GM23248 (cell line): ENCODE results near the gene KRT26. TPM values are rescaled to one million over a fixed set of nuclear protein-coding genes. Genes with fewer than 3 reads are reported as not detected.
A peak's percentile ranks its signal among the peaks of the same experiment; 100 is the strongest.

Experiments
- DNase-seq: peaks from one replicate; pipeline ENCODE4 v3.0.0-alpha.2; 2015
- H2AFZ ChIP-seq: fragments of 200-600 bp; sonication (generic); 2 replicates; pipeline ENCODE4 v1.6.1; 2016; ENCODE audit warnings: antibody characterized with exemption
- H3F3A ChIP-seq: fragments of 200-600 bp; sonication (generic); 2 replicates; pipeline ENCODE4 v1.6.1; 2016; ENCODE audit warnings: mild to moderate bottlenecking, antibody characterized with exemption, mixed run types; ENCODE audit not compliant: insufficient read depth
- H3K27ac ChIP-seq: fragments of 200-600 bp; sonication (generic); 2 replicates; pipeline ENCODE4 v1.5.1; 2016; ENCODE audit warnings: mild to moderate bottlenecking
- H3K27me3 ChIP-seq: fragments of 200-600 bp; sonication (generic); replicated peaks from 2 replicates; pipeline ENCODE4 v1.6.1; 2016; ENCODE audit warnings: mild to moderate bottlenecking; ENCODE audit not compliant: insufficient read depth
- H3K36me3 ChIP-seq: fragments of 200-600 bp; sonication (generic); 2 replicates; pipeline ENCODE4 v1.6.1; 2016; ENCODE audit warnings: low read depth, mild to moderate bottlenecking
- H3K4me1 ChIP-seq: fragments of 200-600 bp; sonication (generic); 2 replicates; pipeline ENCODE4 v1.6.1; 2016; ENCODE audit warnings: mild to moderate bottlenecking; ENCODE audit not compliant: insufficient read depth
- H3K4me2 ChIP-seq: fragments of 200-600 bp; sonication (generic); one replicate; pipeline ENCODE4 v1.6.1; 2016; ENCODE audit warnings: mild to moderate bottlenecking; ENCODE audit not compliant: unreplicated experiment
- H3K4me3 ChIP-seq: fragments of 200-600 bp; sonication (generic); 2 replicates; pipeline ENCODE4 v1.5.1; 2016; ENCODE audit warnings: mild to moderate bottlenecking
- H3K79me2 ChIP-seq: fragments of 200-600 bp; sonication (generic); 2 replicates; pipeline ENCODE4 v1.6.1; 2016; ENCODE audit warnings: mild to moderate bottlenecking; ENCODE audit not compliant: insufficient read depth
- H3K9ac ChIP-seq: fragments of 200-600 bp; sonication (generic); 2 replicates; pipeline ENCODE4 v1.6.1; 2016; ENCODE audit warnings: mild to moderate bottlenecking
- H3K9me2 ChIP-seq: fragments of 200-600 bp; sonication (generic); 2 replicates; pipeline ENCODE4 v1.6.1; 2016; ENCODE audit warnings: mixed run types, mild to moderate bottlenecking, moderate library complexity; ENCODE audit not compliant: insufficient read depth
- H3K9me3 ChIP-seq: fragments of 200-600 bp; sonication (generic); one replicate; pipeline ENCODE4 v1.6.1; 2017; ENCODE audit warnings: low read depth
- H4K20me1 ChIP-seq: fragments of 200-600 bp; sonication (generic); 2 replicates; pipeline ENCODE4 v1.6.0; 2016; ENCODE audit not compliant: insufficient read depth
- EZH2 ChIP-seq: fragments of 200-600 bp; sonication (generic); IDR thresholded peaks from 2 replicates; pipeline ENCODE4 v1.6.1; 2018; ENCODE audit warnings: antibody characterized with exemption, mild to moderate bottlenecking; ENCODE audit not compliant: insufficient read depth, poor library complexity, severe bottlenecking
- EZH2phosphoT487 ChIP-seq: fragments of 200-600 bp; sonication (generic); IDR thresholded peaks from 2 replicates; pipeline ENCODE4 v1.6.1; 2018; ENCODE audit warnings: antibody characterized with exemption, moderate library complexity, mild to moderate bottlenecking, low read depth; ENCODE audit not compliant: insufficient read depth
- WGBS, 2 experiments: methylation state at CpG; one replicate each; pipeline ENCODE4 v1.1.6; 2015 to 2017; ENCODE audit warnings: low lambda C conversion rate in 2 of 2, low coverage in 1 of 2; ENCODE audit errors: missing lambda C conversion rate in 2 of 2; 5-methylcytosine and 5-hydroxymethylcytosine counted together
- in situ Hi-C: fragments of 300-500 bp; cut with MboI; formaldehyde crosslinking; loops from 2 replicates; pipeline ENCODE4 v1.15.0; 2020
- polyA plus RNA-seq: library from polyadenylated mRNA; unstranded; fragments of >200 nt; fragmentation: Nextera tagmentation; extraction: Ambion mirVana; gene quantifications from 2 replicates; pipeline ENCODE4 v1.2.1, GENCODE V29; 2016
- total RNA-seq: library from RNA; depleted of rRNA; stranded (reverse); fragments of >200 nt; shearing (Covaris generic); gene quantifications from 2 replicates; pipeline ENCODE4 v1.2.3, GENCODE V29; 2014

KRT26 gene
- total and polyA plus RNA-seq, 2 experiments from 2014 or later, result not detected

GRCh38 chr17:40818733-40819527 lies 46.9 kb upstream of the KRT26 start:
- WGBS, 2 experiments, result 1 to 2% methylated on average over 64 to 73 of the region's 73 CpGs
- in situ Hi-C loops, result loop anchor here (10.0 kb wide), 1 partner anchor 86 kb away; no protein-coding TSS in a partner anchor
- peak overlapping the region; percentile 95 for H3K4me3 ChIP-seq

GRCh38 chr17:40818343-40818732 lies 46.3 kb upstream of the KRT26 start:
- H3K36me3 ChIP-seq, result peaks cover 12% of the 10 kb centered on the region; the same call in 1 of the 2 replicates
- H3K79me2 ChIP-seq, result peaks cover 46% of the 10 kb centered on the region
- in situ Hi-C loops, result loop anchor here (10.0 kb wide), 1 partner anchor 86 kb away; no protein-coding TSS in a partner anchor
- H2AFZ ChIP-seq, result peak overlapping the region; percentile 44
- no peaks in the 10 kb centered on the region for H3K9me2 ChIP-seq
- H4K20me1 ChIP-seq, result no peaks in the 10 kb centered on the region
- peak; percentile 29 for DNase-seq
- H3K9ac ChIP-seq, result peak overlapping the region; percentile 93
- peak overlapping the region; percentile 84 for H3K27ac ChIP-seq
- peak overlapping the region; percentile 86 for H3K4me2 ChIP-seq
- H3F3A ChIP-seq, result peaks cover 48% of the 10 kb centered on the region
- H3K27me3 ChIP-seq, result no peaks in the 10 kb centered on the region
- TF ChIP-seq EZH2 (no peak), EZH2phosphoT487 (no peak)
- peaks cover 26% of the 10 kb centered on the region for H3K4me1 ChIP-seq
- H3K9me3 ChIP-seq, result no peaks in the 10 kb centered on the region
- WGBS, 2 experiments, result 1 to 3% methylated on average over 7 of the region's 7 CpGs
- peak overlapping the region; percentile 95 for H3K4me3 ChIP-seq

More at GRCh38 chr17:40818733-40819527, 46.9 kb upstream of the KRT26 start:
- TF ChIP-seq EZH2 (no peak), EZH2phosphoT487 (no peak)
- Histone ChIP-seq H2AFZ (peak overlapping the region; percentile 92), H3K9me3 (no peaks in the 10 kb centered on the region), H3K79me2 (peaks cover 52% of the 10 kb centered on the region), H3K4me1 (peaks cover 26% of the 10 kb centered on the region), H3K36me3 (peaks cover 12% of the 10 kb centered on the region; the same call in 1 of the 2 replicates), H3K4me2 (peak overlapping the region; percentile 91), H3K9me2 (no peaks in the 10 kb centered on the region), H3K27me3 (no peaks in the 10 kb centered on the region), H3F3A (peaks cover 48% of the 10 kb centered on the region), H3K27ac (peak overlapping the region; percentile 84), H4K20me1 (no peaks in the 10 kb centered on the region), H3K9ac (peak overlapping the region; percentile 93)
- DNase-seq, result peak; percentile 95

GRCh38 chr17:40817103-40817682 lies 45.2 kb upstream of the KRT26 start:
- Histone ChIP-seq H3K9me2 (no peaks in the 10 kb centered on the region), H3K27ac (no peak overlapping the region), H3K9ac (no peak overlapping the region), H3K27me3 (no peaks in the 10 kb centered on the region), H3F3A (peaks cover 43% of the 10 kb centered on the region), H3K9me3 (no peaks in the 10 kb centered on the region), H3K4me1 (peaks cover 26% of the 10 kb centered on the region), H3K4me2 (peak overlapping the region; percentile 86), H3K36me3 (peaks cover 12% of the 10 kb centered on the region; the same call in 1 of the 2 replicates), H4K20me1 (no peaks in the 10 kb centered on the region), H3K4me3 (peak overlapping the region; percentile 95), H2AFZ (no peak overlapping the region), H3K79me2 (peaks cover 35% of the 10 kb centered on the region)
- DNase-seq, result no peak
- no peak for TF ChIP-seq EZH2
- no peak for TF ChIP-seq EZH2phosphoT487
- in situ Hi-C loops, result loop anchor here (10.0 kb wide), 1 partner anchor 88 kb away; no protein-coding TSS in a partner anchor
- 91 to 93% methylated on average over 4 of the region's 4 CpGs for WGBS, 2 experiments

GRCh38 chr17:40816569-40816968 lies 44.6 kb upstream of the KRT26 start:
- no peaks in the 10 kb centered on the region for H3K9me3 ChIP-seq
- peaks cover 41% of the 10 kb centered on the region for H3F3A ChIP-seq
- no peak overlapping the region for H3K4me3 ChIP-seq
- no peak overlapping the region for H3K27ac ChIP-seq
- in situ Hi-C loops, result loop anchor here (10.0 kb wide), 1 partner anchor 88 kb away; no protein-coding TSS in a partner anchor
- H3K4me1 ChIP-seq, result peaks cover 25% of the 10 kb centered on the region
- no peak overlapping the region for H3K9ac ChIP-seq
- DNase-seq, result no peak
- H3K9me2 ChIP-seq, result no peaks in the 10 kb centered on the region
- H3K36me3 ChIP-seq, result peaks cover 12% of the 10 kb centered on the region; the same call in 1 of the 2 replicates
- H3K79me2 ChIP-seq, result peaks cover 30% of the 10 kb centered on the region
- H3K27me3 ChIP-seq, result no peaks in the 10 kb centered on the region
- H2AFZ ChIP-seq, result no peak overlapping the region
- WGBS, 2 experiments, result 96 to 98% methylated on average over 3 of the region's 3 CpGs
- no peak for TF ChIP-seq EZH2phosphoT487
- TF ChIP-seq EZH2, result no peak
- H4K20me1 ChIP-seq, result no peaks in the 10 kb centered on the region
- H3K4me2 ChIP-seq, result no peak overlapping the region
